IPS-18a (cell line): ENCODE measurements around the gene RUVBL1.

Source experiments
- H3K27ac ChIP-seq: one replicate; pipeline ENCODE4 v1.5.1; 2013; ENCODE audit warnings: low read length
- H3K27me3 ChIP-seq: one replicate; pipeline ENCODE4 v1.6.1; 2013; ENCODE audit warnings: mild to moderate bottlenecking, low read length; ENCODE audit not compliant: control insufficient read depth, insufficient read depth
- H3K36me3 ChIP-seq: one replicate; pipeline ENCODE4 v1.6.1; 2013; ENCODE audit warnings: low read depth, low read length; ENCODE audit not compliant: control insufficient read depth
- H3K4me1 ChIP-seq: one replicate; pipeline ENCODE4 v1.6.1; 2013; ENCODE audit warnings: low read depth, low read length; ENCODE audit not compliant: control insufficient read depth
- H3K4me3 ChIP-seq: one replicate; pipeline ENCODE4 v1.5.1; 2013; ENCODE audit warnings: low read length
- H3K9ac ChIP-seq: one replicate; pipeline ENCODE4 v1.6.1; 2013; ENCODE audit warnings: mild to moderate bottlenecking, low read length, moderate library complexity
- H3K9me3 ChIP-seq: one replicate; pipeline ENCODE4 v1.6.1; 2013; ENCODE audit warnings: low read depth, low read length; ENCODE audit not compliant: control insufficient read depth

The RUVBL1 gene

GRCh38 chr3:128080323-128081080 is 43.1 kb downstream of the RUVBL1 start:
- Histone ChIP-seq H3K9ac (no peak overlapping the region), H3K36me3 (peaks cover 61% of the 10 kb centered on the region), H3K4me3 (no peak overlapping the region), H3K27ac (no peak overlapping the region), H3K4me1 (peaks cover 4% of the 10 kb centered on the region), H3K27me3 (peaks cover 26% of the 10 kb centered on the region), H3K9me3 (no peaks in the 10 kb centered on the region)

DNA sequence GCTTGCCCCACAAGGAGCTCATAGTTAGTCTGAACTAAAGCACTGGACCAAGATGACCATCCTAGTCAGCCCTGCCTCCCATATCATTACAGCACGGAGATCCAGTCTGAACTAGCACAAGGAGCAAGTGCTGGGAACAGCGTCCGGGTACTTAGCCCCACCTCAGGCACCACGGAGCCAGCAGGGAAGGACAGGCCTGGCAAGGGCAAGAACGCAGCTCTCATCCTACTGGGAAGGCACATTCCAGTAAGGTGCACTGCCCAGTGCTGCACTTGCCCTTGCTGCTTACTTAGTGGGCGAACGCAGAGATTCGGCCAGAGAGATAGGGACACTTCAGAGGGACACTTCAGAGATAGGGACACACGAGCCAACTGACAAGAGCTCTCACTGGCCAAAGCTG is 43.8 kb downstream of the RUVBL1 start:
- no peaks in the 10 kb centered on the region for H3K9me3 ChIP-seq
- H3K36me3 ChIP-seq = peaks cover 54% of the 10 kb centered on the region
- H3K4me3 ChIP-seq = no peak overlapping the region
- peaks cover 26% of the 10 kb centered on the region for H3K27me3 ChIP-seq
- H3K9ac ChIP-seq = no peak overlapping the region
- H3K27ac ChIP-seq = no peak overlapping the region
- peaks cover 9% of the 10 kb centered on the region for H3K4me1 ChIP-seq

DNA sequence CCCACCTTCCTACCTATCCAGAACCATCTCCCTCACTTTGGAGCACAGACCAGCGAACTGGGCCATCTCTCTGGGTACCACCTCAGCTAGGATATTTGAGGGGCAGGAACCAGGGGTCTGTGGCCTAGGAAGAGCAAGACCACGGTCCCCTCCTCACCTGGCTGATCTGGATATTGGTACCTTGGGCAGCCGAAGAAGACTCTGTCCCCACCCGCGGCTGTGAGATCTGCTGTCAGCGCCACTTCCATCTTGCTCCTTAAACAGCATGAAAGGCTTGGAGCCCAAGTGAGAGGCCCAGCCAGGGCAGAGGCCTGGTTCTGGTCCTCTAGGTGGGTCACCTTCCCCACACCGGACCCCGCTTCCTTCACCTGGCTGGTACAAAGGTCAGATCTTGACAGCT is 44.7 kb downstream of the RUVBL1 start:
- H3K36me3 ChIP-seq = peaks cover 49% of the 10 kb centered on the region

GRCh38 chr3:128078322-128078721 is 45.3 kb downstream of the RUVBL1 start:
- Histone ChIP-seq H3K9me3 (no peaks in the 10 kb centered on the region), H3K27me3 (peaks cover 26% of the 10 kb centered on the region), H3K36me3 (peaks cover 52% of the 10 kb centered on the region), H3K4me1 (peaks cover 9% of the 10 kb centered on the region), H3K9ac (no peak overlapping the region), H3K4me3 (no peak overlapping the region), H3K27ac (no peak overlapping the region)

More for the DNA sequence above, 44.7 kb downstream of the RUVBL1 start:
- Histone ChIP-seq H3K27me3 (peaks cover 26% of the 10 kb centered on the region), H3K4me3 (no peak overlapping the region), H3K4me1 (peaks cover 9% of the 10 kb centered on the region), H3K9ac (no peak overlapping the region), H3K27ac (no peak overlapping the region), H3K9me3 (no peaks in the 10 kb centered on the region)

- Histone ChIP-seq H3K9ac (no peak overlapping the region), H3K4me3 (peak overlapping the region; percentile 30), H3K27ac (no peak overlapping the region), H3K27me3 (peaks cover 26% of the 10 kb centered on the region), H3K9me3 (no peaks in the 10 kb centered on the region), H3K36me3 (peaks cover 49% of the 10 kb centered on the region), H3K4me1 (peaks cover 9% of the 10 kb centered on the region)
These were observed 45.9 kb downstream of the RUVBL1 start for GRCh38 chr3:128077665-128078064.

GRCh38 chr3:128077202-128077624 is 46.4 kb downstream of the RUVBL1 start:
- peaks cover 9% of the 10 kb centered on the region for H3K4me1 ChIP-seq
- H3K36me3 ChIP-seq = peaks cover 47% of the 10 kb centered on the region
- H3K9ac ChIP-seq = no peak overlapping the region
- peak overlapping the region; percentile 30 for H3K4me3 ChIP-seq
- H3K27me3 ChIP-seq = peaks cover 26% of the 10 kb centered on the region
- H3K27ac ChIP-seq = no peak overlapping the region
- H3K9me3 ChIP-seq = no peaks in the 10 kb centered on the region

DNA sequence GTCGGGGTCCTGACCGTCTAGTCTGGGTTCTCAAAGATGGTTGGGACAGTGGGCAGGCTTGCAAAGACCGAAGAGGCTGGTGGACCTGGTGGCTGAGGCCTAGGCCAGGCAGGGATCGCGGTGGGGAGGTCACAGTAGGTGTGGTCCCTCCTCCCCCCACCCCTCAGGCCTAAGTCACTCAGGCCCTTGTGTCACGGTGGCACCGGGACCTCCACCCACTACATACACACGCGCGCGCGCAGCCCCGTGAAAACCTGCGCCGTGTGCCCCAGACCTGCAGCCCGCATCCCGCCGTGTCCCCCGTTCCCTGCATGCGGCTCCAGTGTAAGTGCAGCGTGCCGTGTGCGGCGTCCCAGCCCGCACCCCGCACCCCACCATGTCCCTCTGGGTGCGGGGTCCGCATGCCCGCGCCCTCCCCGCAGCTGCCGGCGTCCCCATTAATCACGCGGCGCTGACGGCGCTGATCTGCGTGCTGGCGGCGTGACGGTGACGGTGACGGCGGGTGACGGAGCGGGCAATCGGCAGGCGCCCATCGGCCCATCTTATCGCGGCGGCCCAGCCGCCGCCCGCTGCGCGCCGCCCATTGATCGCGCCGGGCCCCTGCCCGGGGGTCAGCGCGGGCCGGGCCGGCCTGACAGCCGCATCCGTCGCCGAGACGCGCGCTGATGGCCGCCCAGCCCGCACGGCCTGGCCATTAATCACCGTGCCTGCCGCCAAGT is 47.0 kb downstream of the RUVBL1 start:
- Histone ChIP-seq H3K9me3 (no peaks in the 10 kb centered on the region), H3K4me1 (peaks cover 9% of the 10 kb centered on the region), H3K9ac (no peak overlapping the region), H3K36me3 (peaks cover 45% of the 10 kb centered on the region), H3K27me3 (peaks cover 26% of the 10 kb centered on the region), H3K27ac (no peak overlapping the region), H3K4me3 (peak overlapping the region; percentile 73)

DNA sequence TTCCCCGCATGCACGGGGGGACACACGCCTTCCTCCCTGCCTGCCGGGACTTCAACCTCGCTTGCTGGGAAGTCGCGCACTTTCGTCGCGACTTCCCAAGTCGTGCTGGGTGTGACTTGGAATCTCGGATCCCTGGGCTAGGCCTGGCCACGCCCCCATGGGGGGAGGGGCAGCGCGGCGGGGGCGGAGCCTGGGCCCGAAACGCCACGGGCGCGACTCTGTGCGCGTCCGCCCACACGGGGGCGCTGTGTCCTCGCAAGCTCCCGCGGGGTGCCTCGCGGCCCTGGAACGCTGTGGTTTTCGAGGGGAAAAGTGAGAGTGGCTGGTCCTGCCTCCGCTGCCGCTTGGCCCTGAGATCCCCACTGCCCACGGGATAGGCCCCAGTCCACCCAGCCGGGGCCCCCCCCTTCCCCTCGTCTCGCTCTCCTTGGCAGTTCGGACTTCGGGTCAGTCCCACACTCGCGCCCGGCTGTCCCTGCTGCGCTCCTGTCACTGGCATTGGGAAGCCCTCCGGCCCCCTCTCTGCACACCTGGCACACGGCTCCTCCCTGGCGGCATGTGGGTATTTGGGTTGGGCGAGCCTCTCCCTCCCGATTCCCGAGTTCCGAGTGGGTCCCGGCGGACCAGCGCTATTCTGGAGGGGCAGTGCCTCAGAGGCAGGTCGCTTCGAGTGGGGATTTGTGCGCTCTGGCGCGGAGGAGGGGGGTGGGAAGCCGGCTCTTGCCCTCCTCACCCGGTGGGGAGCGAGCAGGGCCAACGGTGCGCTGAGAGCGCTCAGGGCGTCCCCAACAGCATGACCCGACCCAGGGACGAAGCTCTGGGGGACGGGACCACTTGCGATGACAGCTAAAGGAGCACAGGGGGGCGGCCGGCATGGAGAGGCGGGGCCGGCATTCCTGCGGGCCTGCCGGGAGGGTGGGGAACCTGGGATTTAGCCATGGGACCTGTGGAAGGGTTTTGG is 47.8 kb downstream of the RUVBL1 start:
- Histone ChIP-seq H3K4me3 (peak overlapping the region; percentile 73), H3K9ac (no peak overlapping the region), H3K9me3 (no peaks in the 10 kb centered on the region), H3K27ac (no peak overlapping the region), H3K27me3 (peaks cover 26% of the 10 kb centered on the region), H3K36me3 (peaks cover 42% of the 10 kb centered on the region), H3K4me1 (peaks cover 9% of the 10 kb centered on the region)

DNA sequence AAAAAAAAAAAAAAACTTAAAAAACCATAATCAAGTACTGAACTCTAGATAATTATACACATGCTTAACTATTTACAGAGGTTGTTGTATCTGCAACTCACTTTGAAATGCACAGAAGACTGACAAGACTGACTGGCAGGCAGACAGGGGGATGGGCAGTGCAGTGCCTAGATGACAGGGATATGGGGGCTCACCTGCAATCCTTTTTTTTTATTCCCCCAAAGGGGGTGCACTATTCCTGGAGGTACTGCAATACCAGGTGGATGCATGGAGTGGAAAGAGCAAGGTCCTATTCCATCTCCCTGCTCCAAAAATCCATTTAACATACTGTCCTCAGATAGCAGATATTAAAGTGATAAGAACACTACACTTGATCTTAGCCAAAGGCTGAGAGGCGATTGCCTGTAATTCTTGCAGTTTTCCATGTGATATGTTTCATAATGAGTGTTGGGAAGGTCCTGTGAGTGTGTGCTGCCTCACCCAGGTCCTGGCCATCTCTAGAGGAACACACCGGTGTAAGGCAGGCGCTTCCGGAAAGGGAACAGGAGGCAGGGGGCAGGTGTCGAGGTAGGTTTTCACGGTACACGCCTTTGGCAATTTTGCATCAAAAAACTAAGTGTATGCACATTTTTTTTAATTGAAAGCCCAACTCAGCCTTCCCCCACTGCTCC is 48.6 kb downstream of the RUVBL1 start:
- peaks cover 9% of the 10 kb centered on the region for H3K4me1 ChIP-seq
- no peaks in the 10 kb centered on the region for H3K9me3 ChIP-seq
- no peak overlapping the region for H3K9ac ChIP-seq
- peaks cover 26% of the 10 kb centered on the region for H3K27me3 ChIP-seq
- peaks cover 42% of the 10 kb centered on the region for H3K36me3 ChIP-seq
- peak overlapping the region; percentile 73 for H3K4me3 ChIP-seq
- H3K27ac ChIP-seq = no peak overlapping the region

GRCh38 chr3:128073807-128074206 is 49.8 kb downstream of the RUVBL1 start:
- no peak overlapping the region for H3K9ac ChIP-seq
- H3K4me3 ChIP-seq = no peak overlapping the region
- H3K27ac ChIP-seq = no peak overlapping the region
- H3K9me3 ChIP-seq = no peaks in the 10 kb centered on the region
- peaks cover 42% of the 10 kb centered on the region for H3K36me3 ChIP-seq
- H3K27me3 ChIP-seq = peaks cover 26% of the 10 kb centered on the region
- peaks cover 9% of the 10 kb centered on the region for H3K4me1 ChIP-seq
